AG09319 (cell line): ENCODE data around the gene CBX6.
"Not testable (repeated sequence)": the region's sequence is repeated elsewhere in the genome, so short reads cannot be mapped to it uniquely, and the experiment has no call there.

Experiments used
- DNase-seq: peaks from one replicate; pipeline ENCODE4 v3.0.0-alpha.2; 2010; ENCODE audit warnings: low read depth; ENCODE audit errors: extremely low read depth
- CTCF ChIP-seq: IDR thresholded peaks from 2 replicates; pipeline ENCODE4 v1.5.1; 2011; ENCODE audit warnings: low read depth, mild to moderate bottlenecking, inconsistent platforms, low read length, moderate library complexity

Gene CBX6

GRCh38 chr22:38858492-38858891 lies 13.5 kb downstream of the CBX6 start:
- no peak for TF ChIP-seq CTCF
- DNase-seq = no peak

GRCh38 chr22:38854476-38854875 lies 17.5 kb downstream of the CBX6 start:
- not testable (repeated sequence) for DNase-seq

GRCh38 chr22:38853883-38854282 lies 18.1 kb downstream of the CBX6 start:
- DNase-seq = not testable (repeated sequence)

- no peak for DNase-seq
- no peak for TF ChIP-seq CTCF
These were observed 18.8 kb downstream of the CBX6 start for GRCh38 chr22:38853196-38853651.

- TF ChIP-seq CTCF = no peak
- DNase-seq = no peak
These were observed 19.5 kb downstream of the CBX6 start for GRCh38 chr22:38852522-38852921.

GRCh38 chr22:38850941-38851849 lies 20.8 kb downstream of the CBX6 start:
- no peak for TF ChIP-seq CTCF
- no peak for DNase-seq

GRCh38 chr22:38850399-38850798 lies 21.6 kb downstream of the CBX6 start:
- TF ChIP-seq CTCF = no peak

GRCh38 chr22:38849811-38850210 lies 22.2 kb downstream of the CBX6 start:
- no peak for TF ChIP-seq CTCF
- no peak for DNase-seq

More at GRCh38 chr22:38850399-38850798, 21.6 kb downstream of the CBX6 start:
- no peak for DNase-seq
